HG03342 (cell line): ENCODE measurements around the gene MARCHF11.

Experiments used
- ATAC-seq: cut with Tn5 transposase; IDR thresholded peaks from one replicate; pipeline ENCODE4 v1.9.1; 2021; ENCODE audit warnings: mild to moderate bottlenecking, moderate library complexity; ENCODE audit not compliant: unreplicated experiment

The MARCHF11 gene

GRCh38 chr5:16061163-16061562 is 118.4 kb downstream of the MARCHF11 start:
- no peak for ATAC-seq

- no peak for ATAC-seq
These were observed 122.3 kb downstream of the MARCHF11 start for GRCh38 chr5:16057277-16057676.

DNA sequence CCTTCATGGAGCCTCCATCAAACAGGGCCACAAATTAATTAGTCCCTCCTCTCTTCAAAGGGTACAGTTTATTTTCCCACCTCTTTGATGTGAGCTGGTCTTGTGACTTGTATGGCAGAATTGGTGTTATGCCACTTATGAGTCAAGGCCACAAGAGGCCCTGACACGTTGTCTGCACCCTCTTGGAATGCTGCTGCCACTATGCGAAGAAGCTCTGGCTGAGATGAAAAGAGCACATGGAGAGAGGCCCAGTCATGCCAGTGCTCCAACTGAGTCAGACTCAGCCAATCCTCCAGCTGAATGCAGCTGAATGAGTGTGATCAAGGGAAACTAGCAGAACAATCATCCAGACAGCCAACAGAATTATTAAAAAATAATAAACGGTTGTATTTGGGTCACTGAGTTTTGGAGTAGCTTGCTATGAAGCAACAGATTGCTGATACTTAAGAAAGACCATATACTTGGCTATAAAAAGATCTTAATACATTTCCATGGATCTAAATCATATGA is 128.3 kb downstream of the MARCHF11 start:
- ATAC-seq: no peak

DNA sequence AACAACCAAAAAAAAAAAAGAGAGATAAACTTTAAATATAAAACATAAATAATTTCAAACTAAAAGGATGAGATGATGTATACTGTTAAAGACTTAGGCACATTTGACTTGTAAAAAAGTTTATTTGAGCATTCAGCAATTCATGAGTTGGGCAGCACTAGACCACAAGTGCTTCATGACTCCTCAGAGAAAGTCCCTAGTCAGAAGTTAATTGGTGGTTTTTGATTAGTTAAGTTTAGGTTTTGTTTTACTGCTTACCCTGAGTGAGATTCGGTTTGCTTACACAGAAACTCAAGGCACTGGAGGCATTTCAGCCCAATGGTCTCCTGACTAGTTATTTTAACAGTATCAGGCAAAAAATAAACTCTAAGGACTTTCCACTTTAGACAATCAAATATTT is 129.2 kb downstream of the MARCHF11 start:
- ATAC-seq: no peak

DNA sequence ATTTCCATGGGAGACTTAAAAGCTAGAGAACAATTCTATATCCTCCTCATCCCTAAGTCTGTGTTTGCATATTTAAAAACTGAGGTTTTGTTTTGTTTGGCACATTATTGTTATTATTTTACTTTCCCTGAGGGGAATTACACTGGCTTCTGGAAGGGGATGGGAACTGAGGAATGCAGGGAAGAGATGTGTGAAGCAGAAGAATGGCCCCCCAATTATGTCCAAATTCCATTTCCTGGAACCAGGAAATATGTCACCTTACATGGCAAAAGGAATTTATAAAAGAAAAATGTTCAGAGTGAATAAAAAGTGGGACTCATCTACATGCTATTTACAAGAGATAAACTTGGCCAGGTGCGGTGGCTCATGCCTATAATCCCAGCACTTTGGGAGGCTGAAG is 129.8 kb downstream of the MARCHF11 start:
- ATAC-seq: no peak

DNA sequence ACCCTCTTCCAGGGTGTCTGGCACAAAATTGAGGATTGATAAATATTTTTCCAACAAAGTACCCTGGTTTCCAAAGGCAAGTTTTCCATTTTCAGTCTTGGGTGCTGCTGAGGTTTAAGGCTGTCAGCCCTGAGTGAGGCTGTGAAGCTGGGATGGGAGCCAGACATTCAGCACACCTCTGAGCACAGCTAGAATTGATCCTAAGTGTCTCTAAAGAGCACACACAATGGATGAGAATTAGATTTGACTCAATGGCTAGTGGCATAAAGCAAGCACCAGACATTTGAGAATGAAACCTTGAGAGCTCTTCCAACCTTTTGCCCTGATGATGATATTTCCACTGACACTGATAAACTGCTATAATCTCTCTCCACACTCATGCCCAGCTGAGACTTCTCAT is 131.5 kb downstream of the MARCHF11 start:
- ATAC-seq: no peak

GRCh38 chr5:16043349-16043965 is 136.1 kb downstream of the MARCHF11 start:
- no peak for ATAC-seq

DNA sequence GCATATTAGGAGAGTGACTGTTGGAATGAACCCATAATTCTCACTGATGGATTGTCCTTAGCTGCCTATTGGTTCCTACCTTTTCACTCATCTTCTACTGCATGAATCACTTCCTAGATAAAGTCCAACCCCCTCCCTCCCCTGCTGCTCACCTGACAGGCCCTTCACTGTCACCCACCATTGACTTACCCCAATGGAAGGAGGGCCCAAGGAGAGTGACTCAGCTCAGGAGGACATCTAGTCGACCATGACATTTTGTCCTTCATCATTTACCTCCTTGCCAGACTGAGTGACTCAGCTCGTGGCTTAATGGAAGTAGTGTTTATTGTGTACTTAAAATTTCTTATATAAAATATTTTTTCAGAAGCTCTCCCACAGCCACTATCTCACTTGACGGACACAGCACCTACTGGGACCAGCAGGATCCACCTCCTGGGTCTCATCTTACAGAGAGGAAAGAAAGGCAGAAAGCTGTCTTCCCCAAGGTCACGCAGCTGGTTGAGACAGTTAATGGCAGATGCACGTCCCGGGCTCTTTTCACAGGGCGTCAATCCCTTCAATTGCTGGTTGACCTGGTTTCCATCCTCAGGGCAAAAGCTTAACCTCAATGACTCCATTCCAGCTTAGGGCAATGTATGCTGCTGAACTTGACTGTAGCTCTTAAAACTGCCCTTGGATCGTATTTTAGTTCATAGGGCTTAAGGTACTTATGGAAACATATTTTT is 142.3 kb downstream of the MARCHF11 start:
- ATAC-seq: no peak

GRCh38 chr5:16034319-16035001 is 145.1 kb downstream of the MARCHF11 start:
- ATAC-seq: no peak

GRCh38 chr5:16033187-16033925 is 146.2 kb downstream of the MARCHF11 start:
- no peak for ATAC-seq

GRCh38 chr5:16028708-16029107 is 150.9 kb downstream of the MARCHF11 start:
- ATAC-seq: no peak

- ATAC-seq: no peak
These were observed 153.9 kb downstream of the MARCHF11 start for GRCh38 chr5:16025681-16026080.

DNA sequence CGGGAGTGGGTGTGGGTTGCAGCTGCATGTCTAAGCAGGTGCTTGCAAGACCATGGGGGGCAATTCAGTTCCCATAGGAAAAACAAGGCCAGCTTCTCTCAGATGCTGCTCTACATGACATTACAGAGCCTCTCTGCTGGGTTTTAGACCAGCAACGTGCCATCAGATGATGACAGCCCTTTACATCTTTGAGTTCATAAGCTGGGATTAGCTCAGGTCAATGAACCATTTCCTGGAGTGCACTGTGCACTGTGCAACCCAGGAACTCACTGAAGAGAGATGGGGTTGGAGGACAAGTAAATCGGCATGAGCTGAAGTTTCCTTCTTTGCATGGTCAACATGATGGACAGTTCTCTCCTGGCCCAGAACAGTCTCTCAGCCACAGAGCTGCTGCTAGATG is 160.6 kb downstream of the MARCHF11 start:
- no peak for ATAC-seq

- no peak for ATAC-seq
These were observed 161.9 kb downstream of the MARCHF11 start for GRCh38 chr5:16017720-16018119.
